Measurements from ENCODE around the gene CACNA2D3. TPM values are rescaled to one million over a fixed set of nuclear protein-coding genes. Genes with fewer than 3 reads are reported as not detected.

Gene CACNA2D3
- total RNA-seq, 4 donors from 2014 or later, result 0.55 to 3.4 (median 1.6) TPM

GRCh38 chr3:54514006-54514405 lies 391.7 kb downstream of the CACNA2D3 start:
- TF ChIP-seq EP300 (IDR thresholded peaks at IDR 0.05; ENCODE audit: low read depth) (no peak), POLR2AphosphoS5 (IDR thresholded peaks at IDR 0.05) (no peak), CTCF (IDR thresholded peaks at IDR 0.05) (no peak), POLR2A (IDR thresholded peaks at IDR 0.05) (no peak)
- WGBS, 2 donors (ENCODE audit: low coverage in 1 of 2), result 74 to 85% methylated on average over 2 of the region's 2 CpGs
- Histone ChIP-seq H3K27ac (no peak overlapping the region), H3K9me3 (no peaks in the 10 kb centered on the region), H3K36me3 (no peaks in the 10 kb centered on the region), H3K4me1 (no peaks in the 10 kb centered on the region), H3K4me3 (no peak overlapping the region), H3K27me3 (no peaks in the 10 kb centered on the region)
- no peak for DNase-seq
- intact Hi-C loops (cut with DNase I; ENCODE audit: low total_unique reads), result no loop called here
- in situ Hi-C loops (cut with MboI; ENCODE audit: low pct_ligation_motif_present in 1 of 4, low pct_unique_long_range_greater_than_20kb in 1 of 4, low sequenced_read_pairs in 3 of 4), result no loop called here

- no peaks in the 10 kb centered on the region for H3K9me3 ChIP-seq
- no peaks in the 10 kb centered on the region for H3K4me1 ChIP-seq
- no peak for DNase-seq
- no peak overlapping the region for H3K4me3 ChIP-seq
- intact Hi-C loops (cut with DNase I; ENCODE audit: low total_unique reads) (no loop called here), in situ Hi-C loops (cut with MboI; ENCODE audit: low pct_ligation_motif_present in 1 of 4, low pct_unique_long_range_greater_than_20kb in 1 of 4, low sequenced_read_pairs in 3 of 4) (no loop called here)
- TF ChIP-seq POLR2AphosphoS5 (IDR thresholded peaks at IDR 0.05) (no peak), POLR2A (IDR thresholded peaks at IDR 0.05) (no peak), CTCF (IDR thresholded peaks at IDR 0.05) (no peak), EP300 (IDR thresholded peaks at IDR 0.05; ENCODE audit: low read depth) (no peak)
- no peaks in the 10 kb centered on the region for H3K36me3 ChIP-seq
- WGBS, 2 donors (ENCODE audit: low coverage in 1 of 2), result 81% methylated on average over 6 of the region's 6 CpGs; no CpG with 5 or more reads in 1 of the 2 donors
- no peak overlapping the region for H3K27ac ChIP-seq
- H3K27me3 ChIP-seq, result no peaks in the 10 kb centered on the region
Measured at GRCh38 chr3:54514416-54514815, 392.1 kb downstream of the CACNA2D3 start.

GRCh38 chr3:54515441-54516213 lies 393.3 kb downstream of the CACNA2D3 start:
- Histone ChIP-seq H3K27me3 (no peaks in the 10 kb centered on the region), H3K27ac (no peak overlapping the region), H3K4me1 (no peaks in the 10 kb centered on the region), H3K4me3 (no peak overlapping the region), H3K36me3 (no peaks in the 10 kb centered on the region), H3K9me3 (no peaks in the 10 kb centered on the region)
- TF ChIP-seq EP300 (IDR thresholded peaks at IDR 0.05; ENCODE audit: low read depth) (no peak), CTCF (IDR thresholded peaks at IDR 0.05) (no peak), POLR2A (IDR thresholded peaks at IDR 0.05) (no peak), POLR2AphosphoS5 (IDR thresholded peaks at IDR 0.05) (no peak)
- DNase-seq, result no peak
- intact Hi-C loops (cut with DNase I; ENCODE audit: low total_unique reads) (no loop called here), in situ Hi-C loops (cut with MboI; ENCODE audit: low pct_ligation_motif_present in 1 of 4, low pct_unique_long_range_greater_than_20kb in 1 of 4, low sequenced_read_pairs in 3 of 4) (no loop called here)
- WGBS, 2 donors (ENCODE audit: low coverage in 1 of 2), result 70 to 72% methylated on average over 2 to 4 of the region's 4 CpGs

GRCh38 chr3:54517424-54517823 lies 395.1 kb downstream of the CACNA2D3 start:
- Histone ChIP-seq H3K27ac (no peak overlapping the region), H3K4me3 (no peak overlapping the region), H3K36me3 (no peaks in the 10 kb centered on the region), H3K27me3 (no peaks in the 10 kb centered on the region), H3K9me3 (no peaks in the 10 kb centered on the region), H3K4me1 (no peaks in the 10 kb centered on the region)
- 75% methylated on average over 8 of the region's 8 CpGs; no CpG with 5 or more reads in 1 of the 2 donors for WGBS, 2 donors (ENCODE audit: low coverage in 1 of 2)
- intact Hi-C loops (cut with DNase I; ENCODE audit: low total_unique reads), result no loop called here
- TF ChIP-seq POLR2AphosphoS5 (IDR thresholded peaks at IDR 0.05), result no peak
- in situ Hi-C loops (cut with MboI; ENCODE audit: low pct_ligation_motif_present in 1 of 4, low pct_unique_long_range_greater_than_20kb in 1 of 4, low sequenced_read_pairs in 3 of 4), result no loop called here
- DNase-seq, result no peak

Data from transverse colon (tissue), 4 donors.